CD4-positive, alpha-beta T cell treated with Interleukin-4 for 1 hour (primary cell): ENCODE data around the gene EIF1AD.
"Not testable (repeated sequence)": the region's sequence is repeated elsewhere in the genome, so short reads cannot be mapped to it uniquely, and the experiment has no call there.

Experiments used
- DNase-seq, 2 donors: peaks; one replicate each; pipeline ENCODE4 v3.0.0-alpha.2; 2020 to 2022

Gene EIF1AD

GRCh38 chr11:66020618-66021357 lies 18.8 kb upstream of the EIF1AD start:
- peak in 1 of 2 donors; percentile 75 for DNase-seq

- DNase-seq = no peak
Observed at GRCh38 chr11:66020212-66020611, 18.3 kb upstream of the EIF1AD start.

GRCh38 chr11:66017321-66017720 lies 15.4 kb upstream of the EIF1AD start:
- DNase-seq = no peak

- no peak for DNase-seq
Observed at GRCh38 chr11:66016793-66017177, 14.8 kb upstream of the EIF1AD start.

GRCh38 chr11:66015936-66016792 lies 14.2 kb upstream of the EIF1AD start:
- no peak for DNase-seq

GRCh38 chr11:66015454-66015881 lies 13.5 kb upstream of the EIF1AD start:
- no peak for DNase-seq

- no peak for DNase-seq
Observed at GRCh38 chr11:66014804-66015453, 13.0 kb upstream of the EIF1AD start.

- DNase-seq = no peak
Observed at GRCh38 chr11:66013762-66014100, 11.8 kb upstream of the EIF1AD start.

- peak in 1 of 2 donors; percentile 59 for DNase-seq
Observed at GRCh38 chr11:66012946-66013761, 11.2 kb upstream of the EIF1AD start.

GRCh38 chr11:66012371-66012945 lies 10.5 kb upstream of the EIF1AD start:
- no peak for DNase-seq

GRCh38 chr11:66011785-66012303 lies 9.9 kb upstream of the EIF1AD start, which contains the start of gene CST6:
CST6 (plus strand) TSS chr11:66012008; CDS start chr11:66012045, 37 bp downstream.
- DNase-seq = no peak

GRCh38 chr11:66011239-66011784 lies 9.4 kb upstream of the EIF1AD start:
- no peak for DNase-seq

GRCh38 chr11:66010036-66010435 lies 8.1 kb upstream of the EIF1AD start:
- not testable (repeated sequence) for DNase-seq

GRCh38 chr11:66008468-66009101 lies 6.6 kb upstream of the EIF1AD start:
- DNase-seq = no peak

GRCh38 chr11:66008095-66008467 lies 6.1 kb upstream of the EIF1AD start:
- no peak for DNase-seq

GRCh38 chr11:66007201-66007634 lies 5.3 kb upstream of the EIF1AD start:
- no peak for DNase-seq

- no peak for DNase-seq
Observed at GRCh38 chr11:66006891-66007176, 4.9 kb upstream of the EIF1AD start.

- DNase-seq = no peak
Observed at GRCh38 chr11:66006134-66006890, 4.4 kb upstream of the EIF1AD start.

GRCh38 chr11:66004186-66004585 lies 2.2 kb upstream of the EIF1AD start:
- DNase-seq = no peak

GRCh38 chr11:66003291-66003690 lies 1.3 kb upstream of the EIF1AD start:
- no peak for DNase-seq
